Measurements from ENCODE around the gene MTMR2.
"Not testable (repeated sequence)": the region's sequence is repeated elsewhere in the genome, so short reads cannot be mapped to it uniquely, and the experiment has no call there.

Gene MTMR2

GRCh38 chr11:95884802-95885201 is 39.1 kb downstream of the MTMR2 start:
- no peak for TF ChIP-seq POLR2A (IDR thresholded peaks at IDR 0.05; ENCODE audit: low read length)
- TF ChIP-seq GATA1 (IDR thresholded peaks at IDR 0.05; ENCODE audit: low read depth, low read length), result no peak
- no peak for DNase-seq

DNA sequence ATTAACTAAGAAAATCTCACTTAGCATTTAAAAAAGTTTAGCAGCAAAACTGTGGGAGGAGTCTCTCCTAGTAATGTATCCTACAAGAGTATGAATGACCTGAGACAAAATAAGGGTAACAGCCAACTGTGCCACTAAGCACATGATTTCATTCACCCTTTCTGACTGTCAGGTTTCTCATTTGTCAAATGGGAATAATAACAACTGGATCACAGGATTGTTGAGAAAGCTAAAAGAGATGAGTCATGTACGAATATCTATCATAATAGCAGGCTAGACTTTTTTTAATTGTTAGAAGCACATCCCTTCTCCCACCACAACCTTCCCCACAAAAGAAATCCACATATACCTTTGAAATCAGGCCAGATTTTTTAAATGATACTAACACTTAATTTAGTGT is 39.5 kb downstream of the MTMR2 start:
- TF ChIP-seq POLR2A (IDR thresholded peaks at IDR 0.05; ENCODE audit: low read length), result no peak
- TF ChIP-seq GATA1 (IDR thresholded peaks at IDR 0.05; ENCODE audit: low read depth, low read length), result no peak
- DNase-seq, result no peak

DNA sequence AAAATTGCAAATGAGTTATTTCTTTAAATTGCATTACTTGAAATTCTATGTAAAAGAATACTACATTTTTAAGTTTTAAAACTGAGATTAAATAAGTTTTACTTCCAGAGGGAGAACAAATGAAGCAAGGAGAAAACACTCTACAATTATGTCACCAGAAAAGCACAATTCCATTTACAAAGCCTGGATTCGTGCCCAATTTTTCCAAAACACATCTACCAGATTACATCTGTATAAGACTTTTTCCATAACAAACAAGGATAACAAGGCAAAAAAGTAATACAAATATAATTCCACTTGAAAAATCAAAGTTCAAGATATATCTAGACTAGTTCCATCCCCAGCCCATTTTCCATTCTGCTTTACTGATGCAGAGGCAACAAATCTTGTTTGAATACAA is 40.5 kb downstream of the MTMR2 start:
- no peak for TF ChIP-seq POLR2A (IDR thresholded peaks at IDR 0.05; ENCODE audit: low read length)
- no peak for TF ChIP-seq GATA1 (IDR thresholded peaks at IDR 0.05; ENCODE audit: low read depth, low read length)
- DNase-seq, result no peak

DNA sequence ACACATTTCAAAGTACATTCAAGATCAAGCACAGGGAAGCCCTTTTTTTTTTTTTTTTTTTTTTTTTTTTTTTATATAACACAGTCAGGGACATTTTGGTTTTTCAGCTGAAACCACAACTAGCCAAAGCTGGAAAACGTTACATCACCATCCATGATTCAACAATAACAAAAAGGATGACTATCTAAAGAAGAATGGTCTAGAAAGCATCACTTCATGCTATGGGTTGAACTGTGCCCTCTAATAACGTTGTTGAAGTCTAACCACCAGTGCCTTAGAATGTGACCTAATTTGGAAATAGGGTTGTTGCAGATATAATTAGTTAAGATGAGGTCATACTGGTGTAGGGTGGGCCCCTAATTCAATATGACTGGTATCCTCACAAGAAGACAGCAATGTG is 46.6 kb downstream of the MTMR2 start:
- no peak for DNase-seq
- no peak for TF ChIP-seq POLR2A (IDR thresholded peaks at IDR 0.05; ENCODE audit: low read length)
- no peak for TF ChIP-seq GATA1 (IDR thresholded peaks at IDR 0.05; ENCODE audit: low read depth, low read length)

GRCh38 chr11:95870877-95871276 is 53.0 kb downstream of the MTMR2 start:
- not testable (repeated sequence) for DNase-seq

DNA sequence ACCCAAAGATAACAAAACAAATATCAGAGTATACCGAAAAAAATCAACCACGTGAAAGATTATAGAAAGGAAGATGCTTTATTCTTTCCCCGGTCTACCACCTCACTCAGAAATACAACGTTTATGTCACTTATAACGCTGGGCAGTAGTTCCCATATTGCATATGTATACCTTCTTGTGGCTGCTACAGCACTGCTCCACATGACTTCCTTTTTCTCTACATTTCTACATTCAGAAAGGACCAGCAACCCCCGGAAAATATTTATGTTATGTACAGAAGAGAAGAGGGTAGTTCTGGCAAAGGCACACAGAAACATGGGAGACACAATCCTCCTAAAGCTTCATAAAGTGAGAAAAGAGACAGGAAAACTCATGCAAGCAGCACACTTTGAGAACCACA is 56.8 kb downstream of the MTMR2 start:
- DNase-seq, result no peak
- TF ChIP-seq GATA1 (IDR thresholded peaks at IDR 0.05; ENCODE audit: low read depth, low read length) (no peak), POLR2A (IDR thresholded peaks at IDR 0.05; ENCODE audit: low read length) (no peak)

DNA sequence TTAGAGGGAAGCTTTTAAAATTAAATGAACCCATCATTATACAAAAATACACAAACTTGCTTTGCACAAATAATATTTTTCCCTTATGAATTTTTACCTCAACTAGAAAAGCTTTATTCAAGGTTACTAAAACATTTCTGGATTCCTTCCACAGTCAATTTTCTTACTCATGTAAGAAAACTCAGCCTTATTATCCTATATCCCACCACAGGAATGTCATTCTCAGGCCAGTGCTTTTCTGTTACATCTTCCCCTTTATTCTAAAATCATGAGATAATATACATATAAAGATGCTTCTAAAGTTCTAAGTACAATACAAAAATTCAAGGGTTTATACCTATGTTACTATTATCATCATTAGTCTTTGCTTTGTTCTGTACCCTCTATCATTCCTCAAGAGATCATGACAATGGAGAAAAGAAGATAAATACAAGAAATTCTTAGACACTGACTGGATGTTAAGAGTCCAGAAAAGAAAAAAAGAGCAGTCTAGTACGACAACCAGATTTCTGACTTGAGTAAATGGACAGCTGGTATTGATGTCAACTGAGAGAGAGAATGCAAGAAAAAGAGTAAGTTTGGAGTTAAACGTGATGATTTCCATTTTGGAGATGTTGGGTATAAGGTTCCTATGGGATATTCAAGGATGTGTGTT is 60.3 kb downstream of the MTMR2 start:
- DNase-seq, result no peak

GRCh38 chr11:95860024-95860423 is 63.9 kb downstream of the MTMR2 start:
- not testable (repeated sequence) for DNase-seq

More for the DNA sequence above, 60.3 kb downstream of the MTMR2 start:
- TF ChIP-seq POLR2A (IDR thresholded peaks at IDR 0.05; ENCODE audit: low read length), result no peak
- TF ChIP-seq GATA1 (IDR thresholded peaks at IDR 0.05; ENCODE audit: low read depth, low read length), result no peak

GRCh38 chr11:95854362-95854761 is 69.5 kb downstream of the MTMR2 start:
- not testable (repeated sequence) for DNase-seq

DNA sequence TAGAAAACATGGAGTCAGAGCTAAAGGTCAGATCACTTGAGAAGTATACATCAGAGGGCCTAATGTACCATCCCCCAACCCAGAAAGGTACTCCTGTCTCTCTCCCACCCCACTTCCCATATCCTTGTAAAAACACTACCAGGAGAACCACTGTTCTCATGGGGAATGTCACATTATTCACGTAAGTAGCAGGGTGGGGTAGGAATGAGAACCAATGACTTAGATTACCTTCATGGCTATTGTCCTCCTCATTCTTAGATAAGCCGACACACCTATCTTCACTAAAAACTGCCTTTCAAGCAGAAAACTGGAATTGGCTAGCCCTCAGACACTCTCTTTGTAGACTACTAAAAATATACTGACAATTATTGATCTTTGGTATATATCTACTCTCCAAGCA is 70.0 kb downstream of the MTMR2 start:
- no peak for DNase-seq
- TF ChIP-seq GATA1 (IDR thresholded peaks at IDR 0.05; ENCODE audit: low read depth, low read length) (no peak), POLR2A (IDR thresholded peaks at IDR 0.05; ENCODE audit: low read length) (no peak)

DNA sequence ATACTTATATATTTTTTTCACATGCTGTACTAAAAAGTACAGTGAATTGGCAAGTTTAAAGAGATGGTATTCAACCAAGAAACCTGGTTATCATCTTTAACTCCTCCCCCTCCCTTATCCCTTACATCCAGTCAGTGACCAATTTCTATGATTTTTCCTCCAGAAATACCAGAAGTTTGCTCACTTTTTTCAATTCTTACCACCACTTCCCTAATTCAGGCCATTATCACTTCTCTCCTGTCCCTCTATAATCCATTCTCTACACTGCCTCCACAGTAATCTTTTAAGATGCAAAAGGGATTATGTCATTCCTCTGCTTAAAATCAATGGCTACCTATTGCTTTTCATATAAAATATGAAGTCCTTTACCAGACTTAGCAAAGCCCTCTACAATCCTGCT is 70.8 kb downstream of the MTMR2 start:
- TF ChIP-seq GATA1 (IDR thresholded peaks at IDR 0.05; ENCODE audit: low read depth, low read length) (no peak), POLR2A (IDR thresholded peaks at IDR 0.05; ENCODE audit: low read length) (no peak)
- no peak for DNase-seq

DNA sequence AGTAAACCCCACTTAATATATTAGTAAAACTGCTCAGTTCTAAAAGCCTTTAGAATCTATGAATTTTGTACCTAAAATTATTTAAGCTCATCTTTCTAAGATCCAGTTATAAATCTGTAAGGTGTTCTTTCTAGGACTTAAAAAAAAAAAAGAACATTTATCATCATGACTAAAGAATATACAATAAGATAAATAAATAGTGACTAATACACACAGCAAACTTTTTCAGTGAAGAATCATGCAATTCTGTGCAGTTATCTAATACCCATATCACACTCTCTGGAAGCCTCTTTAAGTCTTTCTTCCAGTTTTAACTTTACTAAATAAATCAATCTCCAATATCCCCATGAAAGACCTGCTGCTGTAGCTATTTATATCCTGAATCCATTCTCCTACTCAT is 73.8 kb downstream of the MTMR2 start:
- no peak for TF ChIP-seq POLR2A (IDR thresholded peaks at IDR 0.05; ENCODE audit: low read length)
- no peak for TF ChIP-seq GATA1 (IDR thresholded peaks at IDR 0.05; ENCODE audit: low read depth, low read length)
- DNase-seq, result no peak

DNA sequence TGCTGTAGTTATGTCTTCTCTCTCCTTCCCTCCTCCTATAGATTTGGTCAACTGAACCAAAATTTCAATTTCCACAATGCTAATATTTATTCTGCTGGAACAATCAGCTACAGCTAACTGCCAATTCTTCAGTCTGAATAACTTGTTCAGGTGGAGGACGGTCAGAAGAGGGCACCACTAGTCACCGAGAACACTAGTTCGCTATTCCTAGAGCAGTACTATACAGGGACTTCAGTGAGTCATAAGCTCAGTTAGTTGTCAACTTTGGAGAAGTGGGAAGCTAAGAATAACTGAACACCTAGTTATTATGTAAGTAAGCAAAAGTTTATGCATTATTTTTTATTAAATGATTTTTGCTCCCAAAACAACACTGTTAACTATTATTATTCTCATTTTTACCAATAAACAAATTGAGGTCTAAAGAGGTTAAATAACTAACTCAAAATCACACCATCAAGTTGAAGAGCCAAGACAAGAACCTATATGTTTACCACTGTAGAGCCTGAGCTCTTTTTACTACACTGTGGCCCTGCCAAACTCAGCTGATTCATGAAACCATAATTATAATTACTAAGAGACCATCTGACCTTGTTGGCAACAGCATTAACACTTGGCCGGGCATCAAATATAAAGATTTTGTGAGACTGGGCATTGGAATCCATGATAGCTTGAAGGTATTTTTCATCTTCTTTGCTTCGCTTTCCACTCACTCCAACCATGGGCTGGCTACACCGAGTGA is 74.7 kb downstream of the MTMR2 start:
- no peak for TF ChIP-seq POLR2A (IDR thresholded peaks at IDR 0.05; ENCODE audit: low read length)
- TF ChIP-seq GATA1 (IDR thresholded peaks at IDR 0.05; ENCODE audit: low read depth, low read length), result no peak
- peak; percentile 31 to 53 for DNase-seq

- no peak for TF ChIP-seq GATA1 (IDR thresholded peaks at IDR 0.05; ENCODE audit: low read depth, low read length)
- TF ChIP-seq POLR2A (IDR thresholded peaks at IDR 0.05; ENCODE audit: low read length), result no peak
Measured at GRCh38 chr11:95845167-95845566, 78.7 kb downstream of the MTMR2 start.

DNA sequence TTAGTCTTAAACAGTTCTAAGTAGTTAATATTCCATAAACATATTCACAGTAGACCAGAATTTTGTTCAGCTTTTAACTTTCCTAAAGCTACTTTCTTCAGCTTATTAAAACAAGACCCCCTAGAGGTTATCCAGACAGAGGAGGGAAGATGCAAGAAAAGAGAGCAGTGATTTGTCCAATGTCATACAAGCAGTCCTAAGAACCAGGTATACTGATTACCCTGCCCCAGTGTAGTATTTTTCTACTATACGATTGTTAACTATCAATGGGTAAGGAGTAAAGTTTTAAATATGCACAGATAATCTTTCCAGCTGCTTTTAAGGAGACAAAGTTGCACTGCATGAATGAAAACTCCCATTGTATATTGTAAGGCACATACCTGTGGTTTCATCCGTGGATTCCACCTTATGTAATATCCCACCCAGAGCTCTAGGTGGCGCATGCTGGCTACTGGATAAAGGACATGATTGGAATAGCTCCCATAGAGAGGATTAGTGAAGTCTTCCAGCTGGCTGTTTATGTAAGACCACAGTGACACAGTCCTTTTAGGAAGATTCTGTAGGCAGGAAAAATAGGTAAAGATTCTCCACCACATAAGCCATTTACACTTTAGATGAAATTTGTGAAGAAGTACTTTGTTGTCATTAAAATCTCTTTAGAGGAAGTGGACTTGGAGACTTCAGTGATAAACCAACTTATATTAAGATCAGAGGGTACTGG is 88.0 kb downstream of the MTMR2 start:
- TF ChIP-seq GATA1 (IDR thresholded peaks at IDR 0.05; ENCODE audit: low read depth, low read length), result no peak
- DNase-seq, result peak; percentile 64 to 82

More at GRCh38 chr11:95845167-95845566, 78.7 kb downstream of the MTMR2 start:
- DNase-seq, result no peak
